Gastroesophageal sphincter (tissue), 3 donors: Measurements from ENCODE around the gene SAP25.

ENCODE experiments used
- POLR2A ChIP-seq, 2 donors: fragments of 450-650 bp; IDR thresholded peaks; one replicate each; pipeline ENCODE4 v1.6.1; 2017; ENCODE audit warnings: antibody characterized with exemption in 2 of 2, mild to moderate bottlenecking in 2 of 2, moderate library complexity in 1 of 2
- POLR2AphosphoS5 ChIP-seq: sonication (generic); formaldehyde crosslinking; IDR thresholded peaks from one replicate; pipeline ENCODE4 v1.6.1; 2017; ENCODE audit warnings: antibody characterized with exemption
- TF ChIP-seq, protein P1 (sequence below), 4 experiments: fragments of 200-600 bp in 2 of 4; fragments of 450-650 bp in 2 of 4; sonication (generic) in 1 of 4; IDR thresholded peaks; one replicate each; pipeline ENCODE4 v1.5.1; 2017 to 2019; ENCODE audit warnings: antibody characterized with exemption in 4 of 4, mild to moderate bottlenecking in 2 of 4, moderate library complexity in 2 of 4

DNA sequence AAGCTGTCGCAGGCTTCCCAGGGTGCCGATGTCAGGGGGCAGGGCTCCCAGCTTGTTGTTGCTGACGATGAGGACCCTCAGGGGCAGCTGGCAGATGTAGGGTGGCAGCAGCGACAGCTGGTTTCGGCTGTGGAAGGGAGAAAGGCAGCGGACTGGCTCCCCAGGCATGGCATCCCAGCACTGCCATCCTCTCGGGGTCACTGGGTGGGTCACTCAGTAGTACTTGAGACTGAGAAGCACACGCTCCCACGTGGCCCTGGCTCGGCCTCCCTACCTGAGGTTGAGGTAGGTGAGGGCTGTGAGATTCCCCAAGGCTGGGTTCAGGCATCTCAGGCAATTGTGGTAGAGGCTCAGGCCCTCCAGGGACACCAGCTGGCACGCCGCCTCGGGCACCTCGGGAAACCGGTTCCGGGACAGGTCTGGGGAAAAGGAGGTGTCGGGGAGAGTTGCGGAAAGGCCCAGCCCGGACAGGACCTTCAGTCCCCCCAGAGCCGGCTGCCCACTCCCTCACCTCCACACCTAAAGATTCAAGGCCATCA is 8.4 kb upstream of the SAP25 start:
- TF ChIP-seq, protein P1, sequence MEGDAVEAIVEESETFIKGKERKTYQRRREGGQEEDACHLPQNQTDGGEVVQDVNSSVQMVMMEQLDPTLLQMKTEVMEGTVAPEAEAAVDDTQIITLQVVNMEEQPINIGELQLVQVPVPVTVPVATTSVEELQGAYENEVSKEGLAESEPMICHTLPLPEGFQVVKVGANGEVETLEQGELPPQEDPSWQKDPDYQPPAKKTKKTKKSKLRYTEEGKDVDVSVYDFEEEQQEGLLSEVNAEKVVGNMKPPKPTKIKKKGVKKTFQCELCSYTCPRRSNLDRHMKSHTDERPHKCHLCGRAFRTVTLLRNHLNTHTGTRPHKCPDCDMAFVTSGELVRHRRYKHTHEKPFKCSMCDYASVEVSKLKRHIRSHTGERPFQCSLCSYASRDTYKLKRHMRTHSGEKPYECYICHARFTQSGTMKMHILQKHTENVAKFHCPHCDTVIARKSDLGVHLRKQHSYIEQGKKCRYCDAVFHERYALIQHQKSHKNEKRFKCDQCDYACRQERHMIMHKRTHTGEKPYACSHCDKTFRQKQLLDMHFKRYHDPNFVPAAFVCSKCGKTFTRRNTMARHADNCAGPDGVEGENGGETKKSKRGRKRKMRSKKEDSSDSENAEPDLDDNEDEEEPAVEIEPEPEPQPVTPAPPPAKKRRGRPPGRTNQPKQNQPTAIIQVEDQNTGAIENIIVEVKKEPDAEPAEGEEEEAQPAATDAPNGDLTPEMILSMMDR (IDR thresholded peaks at IDR 0.05), result no peak
- TF ChIP-seq POLR2AphosphoS5 (no peak), POLR2A (IDR thresholded peaks at IDR 0.05) (no peak)
